ENCODE results near the gene GOLPH3.

GOLPH3 gene

DNA sequence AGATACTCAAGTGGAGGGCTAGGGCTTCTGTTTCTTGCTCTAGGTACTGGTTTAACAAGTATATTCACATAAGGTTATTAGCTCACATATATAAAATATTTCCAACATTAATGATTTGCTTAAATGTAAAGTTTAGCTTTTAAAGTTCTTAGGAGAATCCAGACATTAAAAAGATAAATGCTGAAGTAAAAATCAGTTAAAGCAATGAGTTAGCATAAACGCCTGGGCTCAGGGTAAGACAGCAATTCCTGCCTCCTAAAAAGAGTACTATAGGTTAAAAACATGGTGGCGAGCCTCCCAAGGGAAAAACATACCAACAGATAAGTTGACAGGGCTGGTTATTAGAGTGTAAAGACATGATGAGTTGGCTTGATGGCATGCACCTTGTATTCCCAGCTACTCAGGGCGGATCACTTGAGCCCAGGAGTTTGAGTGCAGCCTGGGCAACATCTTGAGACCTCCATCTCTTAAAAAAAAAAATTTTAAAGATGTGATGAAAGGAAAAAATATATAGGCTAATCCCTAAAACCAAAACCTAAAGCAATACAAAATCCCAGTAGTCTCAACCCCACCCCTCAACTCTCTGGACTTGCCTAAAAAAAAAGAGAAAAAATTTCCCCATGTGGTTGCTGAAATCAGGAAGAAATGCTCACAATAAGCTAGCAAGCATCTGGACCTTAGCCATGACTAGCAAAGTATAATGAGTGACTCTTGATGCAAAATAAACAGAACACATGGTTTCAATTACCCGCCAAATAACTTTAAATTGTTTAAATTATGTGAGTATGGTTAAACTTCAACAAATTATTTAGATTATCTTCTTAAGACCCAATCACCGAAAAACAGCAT, 3.6 kb downstream of the GOLPH3 start:
- DNase-seq: no peak

DNA sequence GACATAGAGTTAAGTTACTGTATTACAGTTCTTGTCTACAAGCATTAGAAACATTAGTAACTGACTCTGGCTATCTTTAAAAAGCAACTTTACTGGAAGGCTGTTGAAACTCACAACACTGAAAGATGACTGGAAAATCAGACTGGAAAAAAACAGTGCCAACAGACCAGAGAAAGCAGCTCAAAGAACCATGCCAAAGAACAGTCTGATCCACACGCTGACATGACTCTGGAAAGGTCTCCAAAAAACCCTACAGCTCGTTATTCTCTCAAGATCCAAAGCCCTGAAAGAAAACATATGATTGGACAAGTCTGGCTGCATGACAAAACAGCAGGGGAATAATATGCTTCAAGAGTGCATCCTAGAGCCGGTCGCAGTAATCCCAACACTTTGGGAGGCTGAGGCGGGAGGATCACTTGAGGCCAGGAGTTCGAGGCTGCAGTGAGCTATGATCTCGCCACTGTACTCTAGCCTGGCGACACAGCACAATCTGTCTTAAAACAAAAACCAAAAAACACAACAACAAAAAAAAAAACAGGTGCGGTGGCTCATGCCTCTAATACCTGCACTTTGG, 5.6 kb downstream of the GOLPH3 start:
- DNase-seq: no peak

DNA sequence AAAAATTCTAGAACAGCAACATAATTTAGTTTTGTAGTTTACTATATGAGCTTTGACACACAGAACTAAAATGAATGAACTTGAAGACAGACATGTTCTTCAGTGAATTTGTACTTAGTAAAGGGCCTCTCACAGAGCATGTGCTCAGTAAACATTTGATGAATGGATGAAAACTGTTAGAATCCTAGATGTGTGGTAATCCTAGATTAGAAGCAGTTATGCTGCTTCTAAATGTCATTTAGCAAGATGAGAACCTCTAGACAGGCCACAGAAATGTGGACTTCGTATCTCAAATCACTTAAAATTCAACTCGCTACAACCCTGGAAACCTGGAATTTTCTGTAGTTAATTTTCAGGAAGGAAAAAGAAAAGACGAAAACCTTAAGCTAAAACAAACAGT, 8.5 kb downstream of the GOLPH3 start:
- no peak for DNase-seq

DNA sequence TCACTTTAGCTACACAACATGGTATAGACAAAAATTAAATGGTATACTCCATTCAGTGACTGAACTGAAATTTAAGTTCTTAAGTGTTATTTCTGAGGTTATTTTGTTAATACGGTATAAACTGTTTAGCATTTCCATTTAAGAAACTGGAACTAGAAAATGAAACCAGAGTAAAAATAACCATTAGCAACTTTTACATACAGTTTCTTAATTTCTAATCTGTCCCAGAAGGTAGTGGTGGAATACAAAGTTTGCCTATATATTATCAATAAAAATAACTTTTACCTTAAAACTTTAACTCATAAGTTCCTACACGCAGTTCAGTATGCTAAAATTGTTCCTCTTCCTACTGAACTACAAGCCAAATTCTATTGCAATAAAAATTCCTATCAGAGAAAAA, 10.3 kb downstream of the GOLPH3 start:
- no peak for DNase-seq

DNA sequence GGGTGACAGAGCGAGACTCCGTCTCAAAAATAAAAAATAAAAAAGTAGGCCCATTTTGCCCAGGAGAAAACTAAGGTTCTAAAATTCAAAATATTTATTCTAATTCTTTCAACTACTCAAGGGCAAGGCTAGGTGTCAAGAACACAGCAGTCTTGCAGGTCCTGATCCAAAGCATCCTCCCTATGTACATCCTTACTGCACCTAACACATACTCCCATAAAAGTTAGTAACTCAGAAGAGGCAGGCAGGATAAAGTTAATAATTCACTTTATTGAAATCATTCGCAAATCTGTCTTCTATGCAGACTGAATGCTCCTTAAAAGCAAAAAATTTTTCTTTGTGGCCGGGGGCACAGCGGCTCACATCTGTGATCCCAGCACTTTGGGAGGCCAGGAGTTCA, 11.1 kb downstream of the GOLPH3 start:
- no peak for DNase-seq

DNA sequence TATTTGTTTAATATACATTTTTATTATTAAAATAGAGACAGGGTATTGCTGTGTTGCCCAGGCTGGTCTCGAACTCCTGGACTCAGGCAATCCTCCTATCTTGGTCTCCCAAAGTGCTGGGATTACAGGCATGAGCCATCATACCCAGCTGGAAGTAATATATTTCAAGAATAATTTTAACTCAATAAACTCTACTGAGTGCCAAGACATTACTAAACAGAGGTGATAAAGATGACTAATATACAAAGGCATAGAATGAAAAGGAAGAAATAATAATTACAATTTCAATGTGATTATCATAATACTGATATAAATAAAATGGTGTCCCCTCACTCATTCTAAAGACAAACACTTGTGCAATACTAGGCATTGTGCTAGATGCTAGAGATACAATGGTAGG, 13.9 kb downstream of the GOLPH3 start:
- no peak for DNase-seq

DNA sequence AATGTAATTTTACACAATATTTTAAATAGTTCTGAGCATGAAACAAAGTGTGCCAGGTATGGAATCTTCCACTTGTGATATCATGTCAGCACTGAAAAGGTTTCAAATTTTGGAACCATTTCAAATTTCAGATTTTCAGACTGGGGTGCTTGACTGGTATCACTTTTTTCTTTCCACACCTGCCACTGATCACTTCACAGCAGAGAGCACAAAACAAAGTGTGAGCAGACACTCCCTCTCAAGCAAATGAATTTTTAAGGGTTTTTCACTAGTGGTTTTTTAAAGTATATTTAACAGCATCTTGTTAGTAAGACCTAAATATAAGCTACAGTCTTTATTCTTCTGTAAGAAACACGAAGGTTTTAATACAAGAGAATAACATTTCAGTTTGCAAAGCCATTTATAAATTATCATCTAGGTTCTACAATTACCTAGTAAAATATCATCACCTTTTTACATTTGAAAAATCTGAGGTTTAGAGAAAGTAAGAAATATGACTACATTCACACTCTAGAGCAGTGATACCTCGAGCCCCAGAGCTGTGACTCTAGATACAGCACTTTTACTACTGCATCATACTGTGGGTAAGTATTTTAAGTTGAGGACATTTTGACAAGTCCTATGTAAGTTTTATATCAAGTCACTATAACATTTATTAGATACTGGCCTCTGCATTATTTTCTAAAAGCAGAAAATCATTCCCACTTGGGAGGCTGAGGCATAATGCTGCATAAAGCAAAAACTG, 14.6 kb downstream of the GOLPH3 start:
- DNase-seq: no peak

DNA sequence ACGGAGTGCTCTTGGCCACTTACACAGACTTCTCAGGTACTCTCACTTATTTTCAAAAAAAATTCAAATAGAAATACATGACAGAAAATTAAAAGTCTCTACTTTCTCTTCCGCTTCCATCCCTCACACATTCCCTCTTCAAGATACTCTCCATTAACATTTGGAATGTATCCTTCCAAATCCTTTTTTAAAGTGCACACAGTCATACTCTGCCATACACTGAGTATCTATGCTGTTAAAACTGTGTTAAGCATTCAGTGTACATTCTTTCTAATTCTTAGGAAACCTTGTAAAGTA, 15.5 kb downstream of the GOLPH3 start:
- no peak for DNase-seq

DNA sequence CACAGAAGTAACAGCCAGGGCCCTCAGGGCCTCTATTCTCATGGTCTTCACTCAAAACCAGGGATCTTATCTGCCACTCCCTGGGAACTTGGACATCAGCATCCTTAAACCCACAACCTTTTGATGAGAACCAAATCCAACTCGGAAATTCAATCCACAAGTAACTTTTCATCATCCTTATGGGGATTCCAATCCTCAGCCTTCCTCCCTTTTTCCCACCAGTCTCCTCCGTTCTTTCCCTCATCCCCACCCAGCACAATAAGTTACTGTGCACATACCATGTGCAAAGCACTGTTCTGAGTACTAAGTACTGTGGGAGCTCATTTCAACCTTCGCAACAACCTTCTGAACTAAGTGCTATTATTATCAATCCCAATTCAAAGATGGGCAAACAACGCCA, 17.0 kb downstream of the GOLPH3 start:
- no peak for DNase-seq

DNA sequence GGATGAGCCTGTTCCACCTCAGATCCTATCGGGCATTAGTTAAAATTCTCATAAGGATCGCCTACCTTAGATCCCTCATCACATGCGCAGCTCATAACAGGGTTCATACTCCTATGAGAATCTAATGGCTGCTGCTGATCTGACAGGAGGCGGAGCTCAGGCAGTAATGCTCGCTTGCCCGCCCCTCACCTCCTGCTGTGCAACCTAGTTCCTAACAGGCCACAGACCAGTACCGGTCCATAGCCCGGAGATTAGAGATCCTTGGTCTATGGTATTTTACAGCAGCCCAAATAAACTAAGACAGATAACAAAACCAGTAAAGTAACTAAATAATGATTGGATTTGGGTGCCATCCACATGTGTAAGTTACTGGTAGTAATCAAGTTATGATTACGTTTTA, 17.5 kb downstream of the GOLPH3 start:
- DNase-seq: no peak

DNA sequence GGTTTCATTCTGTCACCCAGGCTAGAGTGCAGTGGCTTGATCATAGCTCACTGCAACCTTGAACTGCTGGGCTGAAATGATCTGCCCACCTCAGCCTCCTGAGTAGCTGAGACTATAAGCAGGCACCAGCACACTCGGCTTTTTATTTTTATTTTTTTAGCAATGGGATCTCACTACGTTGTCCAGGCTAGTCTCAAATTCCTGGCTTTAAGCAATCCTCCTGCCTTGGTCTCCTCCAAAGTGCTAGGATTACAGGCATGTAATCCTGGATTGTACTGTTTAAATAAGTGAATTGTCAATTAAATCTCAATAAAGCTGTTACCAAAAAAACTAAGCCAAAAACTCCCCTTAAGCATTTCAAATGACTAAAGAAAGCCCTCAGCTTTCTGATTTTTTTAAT, 18.9 kb downstream of the GOLPH3 start:
- DNase-seq: no peak

DNA sequence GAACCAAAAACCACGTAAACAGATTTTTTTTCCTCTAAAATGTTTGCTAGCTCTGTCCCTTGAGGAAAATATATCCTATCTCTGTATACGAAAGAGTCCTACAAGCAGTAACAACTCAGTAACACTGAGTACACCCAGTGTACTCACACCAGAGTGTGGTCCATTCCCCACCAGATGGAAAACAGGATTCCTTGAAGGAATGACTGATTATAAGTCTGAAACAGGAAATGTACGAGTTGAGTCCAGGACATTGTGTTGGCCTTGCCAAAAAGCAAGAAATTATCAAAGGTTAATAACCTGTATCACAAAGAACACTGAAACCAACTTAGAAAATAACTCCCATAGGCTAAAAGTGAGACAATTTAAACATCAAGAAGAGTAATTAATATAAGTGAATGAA, 20.4 kb downstream of the GOLPH3 start:
- DNase-seq: no peak

DNA sequence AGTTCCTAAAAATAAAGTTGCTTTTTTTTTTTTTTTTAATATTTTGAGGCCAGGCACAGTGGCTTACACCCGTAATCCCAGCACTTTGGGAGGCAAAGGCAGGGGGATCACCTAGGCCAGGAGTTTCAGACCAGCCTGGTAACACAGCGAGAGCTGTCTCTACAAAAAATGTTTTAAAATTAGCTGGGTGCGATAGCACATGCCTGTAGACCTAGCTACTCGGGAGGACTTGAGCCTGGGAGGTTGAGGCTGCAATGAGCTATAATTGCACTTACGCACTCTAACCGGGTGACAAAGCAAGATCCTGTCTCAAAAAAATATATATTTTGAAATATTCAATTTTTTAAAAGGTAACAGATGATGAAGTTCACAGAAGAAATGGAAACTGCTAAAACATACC, 22.9 kb downstream of the GOLPH3 start:
- no peak for DNase-seq

DNA sequence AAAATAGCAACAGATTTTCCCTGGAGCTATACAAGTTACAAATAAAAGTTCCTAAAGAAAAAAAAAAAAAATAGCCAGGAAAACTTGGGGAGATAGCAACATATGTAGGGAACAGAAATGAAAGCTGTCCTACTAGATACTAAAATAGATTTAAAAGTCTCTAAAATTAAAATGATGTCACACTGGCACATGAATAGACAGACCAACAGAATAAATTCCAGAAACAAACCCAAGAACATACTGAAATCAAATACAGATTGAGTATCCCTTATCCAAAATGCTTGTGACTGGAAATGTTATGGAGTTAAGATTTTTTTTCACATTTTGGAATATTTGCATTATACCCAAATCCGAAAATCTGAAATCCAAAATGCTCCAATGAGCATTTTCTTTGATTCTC, 23.8 kb downstream of the GOLPH3 start:
- no peak for DNase-seq

DNA sequence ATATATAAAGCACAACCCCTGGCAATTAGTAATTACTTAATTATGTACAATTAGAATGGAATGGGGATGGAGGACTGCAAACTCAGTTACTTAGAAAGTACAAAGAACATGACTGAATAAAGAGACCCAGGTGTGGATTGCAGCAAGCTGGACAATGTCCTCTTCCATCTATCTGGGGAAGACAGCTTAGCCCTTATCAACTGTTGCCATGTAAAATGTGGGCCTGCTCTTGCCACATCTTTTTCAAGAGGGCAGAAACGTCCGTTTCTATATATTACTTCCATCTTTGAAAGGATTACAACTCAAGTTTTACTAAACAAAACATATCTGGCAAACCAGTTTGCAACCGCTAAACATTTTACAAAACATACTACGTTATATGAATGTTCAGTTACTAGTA, 26.2 kb downstream of the GOLPH3 start:
- no peak for DNase-seq

DNA sequence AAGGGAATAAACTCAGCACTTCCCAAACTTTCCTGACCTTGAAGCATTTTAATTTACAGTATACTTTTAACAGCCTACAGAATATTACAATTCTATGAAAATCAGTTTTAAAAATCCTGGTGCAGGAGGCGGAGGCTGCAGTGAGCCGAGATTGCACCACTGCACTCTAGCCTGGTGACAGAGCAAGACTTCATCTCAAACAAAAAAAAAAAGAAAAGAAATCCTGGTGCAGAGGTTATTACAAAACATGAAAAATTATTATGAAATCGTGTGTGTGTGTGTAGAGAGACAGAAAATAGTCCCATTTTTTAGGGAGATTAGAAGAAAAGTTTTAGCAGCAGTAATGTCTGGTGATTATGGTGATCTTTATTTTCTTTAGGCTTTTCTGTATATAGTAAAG, 26.9 kb downstream of the GOLPH3 start:
- DNase-seq: no peak

DNA sequence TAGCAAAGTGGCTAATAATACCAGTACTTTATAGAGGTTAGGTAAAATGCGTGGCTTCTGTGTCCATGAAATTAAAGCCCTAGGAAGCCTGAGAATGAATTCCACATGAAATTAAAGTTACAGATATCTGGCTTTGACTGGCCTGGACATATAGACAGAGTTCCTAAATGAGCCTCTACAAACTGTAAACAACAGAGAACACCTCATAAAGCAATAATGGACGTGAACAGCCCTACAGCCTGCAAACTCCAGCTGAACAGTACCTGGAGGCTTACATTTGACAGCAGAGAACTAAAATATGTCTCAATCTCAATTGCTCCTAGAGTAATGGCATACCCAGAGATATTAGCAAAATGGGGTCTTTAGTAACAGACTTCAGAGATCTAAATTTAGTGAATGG, 28.7 kb downstream of the GOLPH3 start:
- DNase-seq: no peak

DNA sequence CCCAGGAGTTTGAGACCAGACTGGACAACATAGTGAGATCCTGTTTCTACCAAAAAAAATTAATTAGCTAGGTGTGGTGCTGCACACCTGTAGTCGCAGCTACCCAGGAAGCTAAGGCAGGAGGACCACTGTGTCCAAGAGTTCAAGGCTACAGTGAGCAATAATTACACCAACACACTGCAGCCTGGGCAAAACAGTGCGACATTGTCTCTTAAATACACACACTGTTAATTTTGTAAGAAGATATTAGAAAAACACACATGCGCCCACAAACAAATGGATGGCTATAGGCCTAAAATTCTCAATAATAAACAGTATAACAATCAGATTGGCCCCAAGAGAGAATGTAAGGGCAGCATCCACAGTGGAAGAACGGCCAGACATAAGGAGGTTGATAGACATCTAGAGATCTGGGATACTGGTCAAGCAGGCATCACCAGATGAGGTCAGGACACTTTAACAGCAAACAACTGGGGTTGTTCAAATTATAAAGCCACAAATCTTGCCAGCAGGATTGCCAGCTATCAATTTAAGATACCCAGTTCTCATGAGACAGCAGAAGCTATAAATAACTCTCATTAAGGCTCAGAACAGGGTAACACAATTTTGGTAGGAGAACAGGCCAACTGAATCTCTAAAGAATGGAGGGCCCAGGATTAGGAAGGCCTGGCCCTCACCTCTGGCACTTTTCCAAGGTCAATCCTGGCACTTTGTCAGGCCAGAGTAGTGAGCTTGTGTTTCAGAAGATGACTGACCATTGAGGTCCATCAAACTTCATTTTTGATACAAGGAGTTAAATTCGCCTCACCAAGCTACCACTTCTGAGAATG, 29.5 kb downstream of the GOLPH3 start:
- DNase-seq: no peak

DNA sequence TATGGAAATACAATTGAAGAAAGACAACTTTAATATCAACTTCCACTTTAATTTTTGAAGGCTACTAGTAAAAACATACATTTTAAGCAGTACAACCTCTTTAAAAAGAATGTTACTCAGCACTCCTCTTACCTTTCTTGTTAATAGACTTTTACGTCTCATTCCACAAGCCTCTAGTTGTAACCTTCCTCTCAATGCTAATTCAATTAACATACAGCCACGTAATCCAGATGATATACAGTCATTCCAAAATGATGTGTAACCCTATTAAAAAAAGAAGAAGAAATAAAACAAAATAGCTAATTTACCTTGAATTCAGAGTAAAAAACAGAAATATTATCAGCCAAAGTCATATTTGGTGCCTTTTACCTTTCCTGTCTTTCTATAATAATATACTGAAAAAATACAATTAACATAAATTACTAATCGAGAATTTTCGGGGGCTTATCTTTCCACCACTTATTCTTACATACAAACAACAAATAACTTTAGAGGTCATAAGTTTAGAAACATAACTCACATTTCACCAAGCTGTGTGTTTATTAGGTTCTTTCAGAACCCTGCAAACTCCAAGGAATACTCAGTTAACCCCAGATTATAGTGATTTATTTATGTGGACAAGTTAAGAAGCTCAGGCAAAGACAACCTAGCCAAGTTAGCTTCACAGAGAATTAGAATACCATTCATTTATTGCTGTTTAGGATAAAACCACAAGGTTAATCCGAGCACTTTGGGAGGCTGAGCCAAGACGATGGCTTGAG, 30.3 kb downstream of the GOLPH3 start:
- DNase-seq: no peak

DNA sequence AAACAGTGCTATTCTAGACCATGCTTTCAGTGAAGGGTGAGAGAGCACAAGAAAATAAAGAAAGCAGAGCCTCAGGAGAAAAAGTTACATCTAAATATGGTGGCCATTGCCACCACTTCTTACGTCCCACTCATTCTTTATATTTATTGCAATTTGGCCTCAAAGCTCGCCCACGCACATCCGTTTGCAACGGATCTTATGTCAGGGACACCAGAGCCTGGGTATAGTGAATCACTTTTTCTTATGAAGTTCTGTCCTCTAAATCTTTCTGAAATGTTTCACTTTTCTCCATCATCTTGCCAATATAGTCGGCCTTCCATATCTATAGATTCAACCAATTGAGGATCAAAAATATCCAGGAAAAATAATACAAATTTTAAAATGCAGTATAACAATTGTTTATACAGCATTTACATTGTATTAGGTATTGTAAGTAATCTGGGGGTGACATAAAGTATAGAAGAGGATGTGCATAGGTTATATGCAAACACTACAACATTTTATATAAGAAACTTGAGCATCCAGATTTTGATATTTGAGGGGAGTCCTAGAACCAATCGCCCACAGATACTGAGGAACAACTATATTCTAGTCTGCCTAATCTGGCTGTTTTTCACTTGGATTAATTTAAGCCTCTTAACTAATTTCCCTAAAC, 35.2 kb downstream of the GOLPH3 start:
- DNase-seq: no peak

DNA sequence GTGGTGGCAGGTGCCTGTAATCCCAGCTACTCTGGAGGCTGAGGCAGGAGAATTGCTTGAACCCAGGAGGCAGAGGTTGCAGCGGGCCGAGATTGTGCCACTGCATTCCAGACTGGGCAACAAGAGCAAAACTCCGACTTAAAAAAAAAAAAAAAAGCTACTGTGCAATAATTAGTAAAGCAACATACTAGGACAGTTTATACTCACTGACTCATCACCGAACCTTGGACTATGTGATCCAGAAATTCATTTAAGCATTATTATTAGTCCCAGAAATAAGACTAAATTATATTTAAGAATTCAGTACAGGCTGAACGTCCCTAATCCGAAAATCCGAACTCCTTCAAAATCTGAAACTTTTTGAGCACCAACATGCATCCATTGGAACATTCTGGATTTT, 37.8 kb downstream of the GOLPH3 start:
- no peak for DNase-seq

DNA sequence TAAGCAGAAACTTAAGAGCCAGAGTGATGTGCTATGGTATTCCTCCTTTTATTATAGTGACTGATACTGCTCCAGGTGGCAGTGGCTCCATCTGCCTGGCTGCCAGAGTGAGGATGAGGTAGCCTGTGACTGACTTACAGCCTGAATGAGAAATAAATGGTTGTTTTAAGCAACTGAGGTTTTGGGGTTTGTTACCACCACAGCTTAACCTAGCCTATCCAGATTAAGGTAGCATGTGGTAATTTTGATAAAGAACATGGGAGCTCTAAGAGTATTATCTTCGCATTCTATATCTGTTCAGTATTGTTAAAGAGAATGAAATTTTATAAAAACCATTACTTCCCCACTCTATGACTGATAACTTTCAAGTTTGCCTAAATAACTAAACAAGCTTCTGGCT, 39.0 kb downstream of the GOLPH3 start:
- DNase-seq: no peak
